ENCODE measurements around the gene ABCB1.

- TF ChIP-seq EZH2phosphoT487 (IDR thresholded peaks at IDR 0.05; ENCODE audit: low read length) (no peak), CTCF (IDR thresholded peaks at IDR 0.05; ENCODE audit: low read length) (no peak), EZH2 (optimal IDR thresholded peaks at IDR 0.05; ENCODE audit: low read depth, low read length) (no peak)
Observed at GRCh38 chr7:87510411-87510875, 90.2 kb downstream of the ABCB1 start.

Data from MM.1S (cell line).